T-cell (primary cell): ENCODE results near the gene ECSIT. TPM values are rescaled to one million over a fixed set of nuclear protein-coding genes. Genes with fewer than 3 reads are reported as not detected.
A peak's percentile ranks its signal among the peaks of the same experiment; 100 is the strongest.

Source experiments
- ATAC-seq, 4 experiments: fragments of 200-7000 bp in 3 of 4; fragments of 150-1000 bp in 1 of 4; cut with Tn5 transposase; replicated peaks in 1 of 4; 1 replicate in 3 of 4; 2 replicates in 1 of 4; pipeline ENCODE4 v1.10.0; 2021; ENCODE audit warnings: moderate library complexity in 3 of 4, mild to moderate bottlenecking in 2 of 4, moderate number of reproducible peaks in 1 of 4
- CTCF ChIA-PET, 2 donors: fragments of 300-600 bp; sonication (Branson Sonifier 250); formaldehyde crosslinking; loops; one replicate each; lab custom pipeline; 2022; ENCODE audit warnings: antibody characterized with exemption in 2 of 2; lab: Charles Lee
- POLR2A ChIA-PET, 2 donors: fragments of 300-600 bp; sonication (Branson Sonifier 250); formaldehyde crosslinking; loops; one replicate each; lab custom pipeline; 2022; ENCODE audit warnings: antibody characterized with exemption in 2 of 2; lab: Charles Lee
- DNase-seq, 35 experiments: peaks; one replicate each; pipeline versions ENCODE4 v3.0.0 to v3.0.0-alpha.2; 2013 to 2023
- H3K27ac ChIP-seq: one replicate; pipeline ENCODE4 v1.5.1; 2013; ENCODE audit warnings: low read length
- H3K27me3 ChIP-seq, 2 experiments: replicated peaks in 1 of 2; 1 replicate in 1 of 2; 2 replicates in 1 of 2; pipeline versions ENCODE4 v1.6.1 to v1.7.0; 2013; ENCODE audit warnings: low read length in 1 of 2, mixed read lengths in 1 of 2; ENCODE audit not compliant: control insufficient read depth in 2 of 2, insufficient read depth in 2 of 2; ENCODE audit errors: extremely low read depth in 1 of 2
- H3K36me3 ChIP-seq, 2 donors: 1 replicate in 1 of 2; 2 replicates in 1 of 2; pipeline versions ENCODE4 v1.6.1 to v1.7.0; 2013; ENCODE audit warnings: low read length in 1 of 2; ENCODE audit not compliant: control insufficient read depth in 2 of 2, insufficient read depth in 1 of 2; ENCODE audit errors: extremely low read depth in 1 of 2
- H3K4me1 ChIP-seq, 2 experiments: 1 replicate in 1 of 2; 2 replicates in 1 of 2; pipeline versions ENCODE4 v1.6.1 to v1.7.0; 2013; ENCODE audit warnings: low read length in 2 of 2, mixed read lengths in 1 of 2; ENCODE audit not compliant: insufficient read depth in 2 of 2, control insufficient read depth in 1 of 2; ENCODE audit errors: extremely low read depth in 1 of 2
- H3K4me3 ChIP-seq, 2 donors: 1 replicate in 1 of 2; 2 replicates in 1 of 2; pipeline versions ENCODE4 v1.5.1 to v1.7.0; 2013; ENCODE audit warnings: mild to moderate bottlenecking in 2 of 2, low read length in 1 of 2, moderate library complexity in 1 of 2; ENCODE audit not compliant: control insufficient read depth in 1 of 2; ENCODE audit errors: extremely low read depth in 1 of 2
- H3K9me3 ChIP-seq: 2 replicates; pipeline ENCODE4 v1.7.0; 2013
- H3K27ac Mint-ChIP-seq, 2 donors: one replicate each; pipeline ENCODE4 v1.8.0; 2020 to 2021; ENCODE audit warnings: mild to moderate bottlenecking in 2 of 2, mixed read lengths in 2 of 2
- H3K27me3 Mint-ChIP-seq, 2 donors: one replicate each; pipeline ENCODE4 v1.8.0; 2021 to 2022; ENCODE audit warnings: mixed read lengths in 2 of 2
- H3K36me3 Mint-ChIP-seq: one replicate; pipeline ENCODE4 v1.8.0; 2021; ENCODE audit warnings: mixed read lengths
- H3K4me1 Mint-ChIP-seq, 3 donors: one replicate each; pipeline ENCODE4 v1.8.0; 2020 to 2022; ENCODE audit warnings: mixed read lengths in 3 of 3, mild to moderate bottlenecking in 1 of 3
- H3K4me3 Mint-ChIP-seq, 3 donors: one replicate each; pipeline ENCODE4 v1.8.0; 2020 to 2022; ENCODE audit warnings: mild to moderate bottlenecking in 3 of 3, mixed read lengths in 3 of 3, moderate library complexity in 3 of 3
- H3K9me3 Mint-ChIP-seq, 3 donors: one replicate each; pipeline ENCODE4 v1.8.0; 2020 to 2022; ENCODE audit warnings: mixed read lengths in 3 of 3
- WGBS: methylation state at CpG from one replicate; pipeline ENCODE4 v1.1.5; 2013; ENCODE audit warnings: missing lambda C conversion rate; ENCODE audit not compliant: insufficient coverage; 5-methylcytosine and 5-hydroxymethylcytosine counted together
- total RNA-seq, 35 experiments: library from RNA in 6 of 35; stranded (reverse) in 6 of 35; fragments of 120-200 nt in 1 of 35; gene quantifications; one replicate each; pipeline versions ENCODE4 v1.2.1 to v1.2.4 and lab custom pipeline; 2013 to 2026

The ECSIT gene
- total RNA-seq, 5 donors from 2014 or later (not counting 1 experiment from before 2014, with no cell fraction given) = 28.8 to 52.0 (median 48.4) TPM

GRCh38 chr19:11506967-11507366, 22.0 kb downstream of the ECSIT start:
- Mint-ChIP-seq H3K4me1 (peaks cover 15 to 16% (median 16%) of the 10 kb centered on the region in 3 donors), H3K27ac (peak overlapping the region in 1 of 2 donors; percentile 39), H3K36me3 (peaks cover 18% of the 10 kb centered on the region), H3K9me3 (no peaks in the 10 kb centered on the region), H3K4me3 (peak overlapping the region; percentile 71 to 88 (median 83)), H3K27me3 (no peaks in the 10 kb centered on the region)
- Histone ChIP-seq H3K9me3 (no peaks in the 10 kb centered on the region), H3K36me3 (peaks cover under 1 to 7% of the 10 kb centered on the region in 2 donors), H3K27ac (no peak overlapping the region), H3K27me3 (no peaks in the 10 kb centered on the region), H3K4me1 (peaks cover 2 to 21% of the 10 kb centered on the region in 2 experiments), H3K4me3 (no peak overlapping the region)
- POLR2A ChIA-PET = no interaction called here
- no peak for ATAC-seq
- CTCF ChIA-PET = no interaction called here
- DNase-seq = no peak
- WGBS = 100% methylated on average over 2 of the region's 6 CpGs

GRCh38 chr19:11506101-11506555, 22.8 kb downstream of the ECSIT start:
- ChIA-PET POLR2A (no interaction called here), CTCF (no interaction called here)
- no peaks in the 10 kb centered on the region for H3K9me3 Mint-ChIP-seq
- H3K36me3 Mint-ChIP-seq = peaks cover 18% of the 10 kb centered on the region
- H3K27ac ChIP-seq = peak overlapping the region; percentile 62
- peak overlapping the region; percentile 83 to 88 (median 88) for H3K4me3 Mint-ChIP-seq
- H3K4me1 ChIP-seq = peaks cover 2 to 21% of the 10 kb centered on the region in 2 experiments
- DNase-seq = no peak
- no peaks in the 10 kb centered on the region for H3K27me3 Mint-ChIP-seq
- peak; percentile 4 to 14 (median 5) for ATAC-seq
- peaks cover 0 to 3% of the 10 kb centered on the region in 2 donors for H3K36me3 ChIP-seq
- H3K4me1 Mint-ChIP-seq = peaks cover 15 to 18% (median 16%) of the 10 kb centered on the region in 3 donors
- 30% methylated on average over 19 of the region's 20 CpGs for WGBS
- H3K27ac Mint-ChIP-seq = peak overlapping the region; percentile 63 to 95
- no peaks in the 10 kb centered on the region for H3K9me3 ChIP-seq
- peak overlapping the region; percentile 32 to 68 for H3K4me3 ChIP-seq
- no peaks in the 10 kb centered on the region for H3K27me3 ChIP-seq

GRCh38 chr19:11505504-11506100, 23.3 kb downstream of the ECSIT start, which contains the start of gene ZNF653:
ZNF653 (minus strand) TSS chr19:11505839; CDS start chr19:11505786, 53 bp downstream.
- DNase-seq = peak; percentile 85 to 97 (median 92)
- Mint-ChIP-seq H3K4me3 (peak within 1 kb of the TSS; percentile 83 to 88 (median 88)), H3K36me3 (peaks cover 13% of the 10 kb centered on the region), H3K27me3 (no peaks in the 10 kb centered on the region), H3K27ac (peak within 1 kb of the TSS; percentile 92 to 95), H3K4me1 (peaks cover 15 to 20% (median 17%) of the 10 kb centered on the region in 3 donors), H3K9me3 (no peaks in the 10 kb centered on the region)
- Histone ChIP-seq H3K27me3 (no peaks in the 10 kb centered on the region), H3K27ac (peak within 1 kb of the TSS; percentile 62), H3K4me1 (peaks cover 2 to 21% of the 10 kb centered on the region in 2 experiments), H3K36me3 (peaks cover 0 to 2% of the 10 kb centered on the region in 2 donors), H3K9me3 (no peaks in the 10 kb centered on the region), H3K4me3 (peak within 1 kb of the TSS; percentile 32 to 68)
- ChIA-PET CTCF (no interaction called here), POLR2A (no interaction called here)
- under 1% methylated on average over 62 of the region's 65 CpGs for WGBS
- ATAC-seq = peak; percentile 65 to 74 (median 70)

DNA sequence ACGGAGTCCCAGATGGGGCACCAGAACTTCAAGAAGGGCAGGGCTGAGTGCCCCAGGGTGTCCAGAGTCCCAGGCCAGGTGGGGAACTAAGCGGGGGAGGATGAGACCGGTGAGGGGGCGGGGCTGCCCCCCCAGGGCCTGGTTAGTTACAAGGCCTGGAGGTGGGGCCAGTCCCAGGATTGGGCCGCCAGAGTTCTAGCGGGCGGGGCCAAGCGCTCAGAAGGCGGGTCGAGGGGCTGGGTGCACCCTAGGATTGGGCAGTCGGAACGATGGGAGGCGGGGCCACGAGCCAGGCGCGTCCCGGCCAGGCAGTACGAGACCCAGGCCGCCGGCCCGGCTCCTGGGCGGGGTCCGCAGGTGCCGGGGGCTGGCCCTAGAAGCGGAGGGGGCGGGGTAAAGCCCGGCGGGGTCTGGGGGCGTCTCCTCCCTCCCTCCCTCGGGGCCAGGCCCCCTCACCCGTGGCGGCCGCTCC, 23.9 kb downstream of the ECSIT start:
- POLR2A ChIA-PET = interaction anchor here in 1 of 2 donors (0.5 kb wide), 1 partner anchor 24 kb away, joined by 4 read pairs; the partner anchor contains the start of gene ECSIT
- Histone ChIP-seq H3K27ac (peak overlapping the region; percentile 62), H3K27me3 (no peaks in the 10 kb centered on the region), H3K36me3 (peaks cover 0 to 2% of the 10 kb centered on the region in 2 donors), H3K4me3 (peak overlapping the region; percentile 32 to 68), H3K4me1 (peaks cover 2 to 21% of the 10 kb centered on the region in 2 experiments), H3K9me3 (no peaks in the 10 kb centered on the region)
- Mint-ChIP-seq H3K36me3 (peaks cover 9% of the 10 kb centered on the region), H3K9me3 (no peaks in the 10 kb centered on the region), H3K27me3 (no peaks in the 10 kb centered on the region), H3K4me1 (peaks cover 15 to 20% (median 18%) of the 10 kb centered on the region in 3 donors), H3K27ac (peak overlapping the region; percentile 81 to 82), H3K4me3 (peak overlapping the region; percentile 82 to 88 (median 83))
- DNase-seq = peak; percentile 85 to 98 (median 94)
- CTCF ChIA-PET = interaction anchor here in 1 of 2 donors (0.6 to 0.7 kb wide), 2 partner anchors 23 to 54 kb away, joined by 3 read pairs; partner anchors contain the start of gene ELOF1
- ATAC-seq = peak; percentile 91 to 95 (median 94)
- under 1% methylated on average over 32 of the region's 33 CpGs for WGBS

- 14% methylated on average over 1 of the region's 7 CpGs for WGBS
- Histone ChIP-seq H3K4me3 (peak overlapping the region in 1 of 2 donors; percentile 68), H3K27me3 (no peaks in the 10 kb centered on the region), H3K4me1 (peaks cover 2 to 21% of the 10 kb centered on the region in 2 experiments), H3K36me3 (peaks cover 0 to 2% of the 10 kb centered on the region in 2 donors), H3K9me3 (no peaks in the 10 kb centered on the region), H3K27ac (peak overlapping the region; percentile 61)
- Mint-ChIP-seq H3K36me3 (peaks cover 12% of the 10 kb centered on the region), H3K27ac (peak overlapping the region; percentile 81 to 82), H3K27me3 (no peaks in the 10 kb centered on the region), H3K4me3 (peak overlapping the region; percentile 82 to 88 (median 83)), H3K9me3 (no peaks in the 10 kb centered on the region), H3K4me1 (peaks cover 15 to 20% (median 18%) of the 10 kb centered on the region in 3 donors)
- CTCF ChIA-PET = interaction anchor here in 1 of 2 donors (0.6 to 0.7 kb wide), 2 partner anchors 22 to 55 kb away, joined by 3 read pairs; partner anchors contain the start of gene ELOF1
- ATAC-seq (peak in 1 of 4 experiments; percentile 0), DNase-seq (no peak)
- POLR2A ChIA-PET = interaction anchor here (0.5 to 0.6 kb wide), 2 partner anchors 24 to 642 kb away, joined by 3 to 4 read pairs; partner anchors contain the start of gene ECSIT (in 1 of the 2)
These were observed 24.4 kb downstream of the ECSIT start for GRCh38 chr19:11504502-11505031.

- peaks cover 8 to 12% (median 10%) of the 10 kb centered on the region in 3 donors for H3K4me1 Mint-ChIP-seq
- H3K4me3 Mint-ChIP-seq = no peak overlapping the region
- Histone ChIP-seq H3K9me3 (no peaks in the 10 kb centered on the region), H3K27ac (no peak overlapping the region), H3K36me3 (peaks cover 4 to 13% of the 10 kb centered on the region in 2 donors), H3K27me3 (peaks cover 0 to 4% of the 10 kb centered on the region in 2 experiments), H3K4me3 (no peak overlapping the region), H3K4me1 (peaks cover 0 to 7% of the 10 kb centered on the region in 2 experiments)
- 90% methylated on average over 7 of the region's 7 CpGs for WGBS
- ATAC-seq = no peak
- H3K36me3 Mint-ChIP-seq = peaks cover 23% of the 10 kb centered on the region
- POLR2A ChIA-PET = no interaction called here
- H3K27ac Mint-ChIP-seq = no peak overlapping the region
- no peaks in the 10 kb centered on the region for H3K27me3 Mint-ChIP-seq
- CTCF ChIA-PET = no interaction called here
- DNase-seq = no peak
- no peaks in the 10 kb centered on the region for H3K9me3 Mint-ChIP-seq
These were observed 29.0 kb downstream of the ECSIT start for GRCh38 chr19:11499890-11500420.
